Measurements from ENCODE around the gene GGNBP2.

- TF ChIP-seq CTCF (IDR thresholded peaks at IDR 0.05; ENCODE audit: poor library complexity, severe bottlenecking) = no peak
- TF ChIP-seq POLR2AphosphoS5 (IDR thresholded peaks at IDR 0.05) = no peak
- no peak for TF ChIP-seq EZH2 (IDR thresholded peaks at IDR 0.05; ENCODE audit: borderline replicate concordance, insufficient read depth, low read length, poor library complexity, severe bottlenecking)
- TF ChIP-seq REST (IDR thresholded peaks at IDR 0.05; ENCODE audit: borderline replicate concordance) = no peak
- TF ChIP-seq EP300 (conservative IDR thresholded peaks at IDR 0.05; ENCODE audit: poor library complexity, severe bottlenecking) = no peak
- TF ChIP-seq RAD21 (conservative IDR thresholded peaks at IDR 0.05) = no peak
- TF ChIP-seq TAF1 (IDR thresholded peaks at IDR 0.05; ENCODE audit: low read depth) = no peak
- no peak for TF ChIP-seq SMC3 (conservative IDR thresholded peaks at IDR 0.05; ENCODE audit: poor library complexity)
Observed at GRCh38 chr17:36611345-36612072, 66.8 kb downstream of the GGNBP2 start.

Measured in neural cell (in vitro differentiated cells).